ENCODE results near the gene GAPVD1.

DNA sequence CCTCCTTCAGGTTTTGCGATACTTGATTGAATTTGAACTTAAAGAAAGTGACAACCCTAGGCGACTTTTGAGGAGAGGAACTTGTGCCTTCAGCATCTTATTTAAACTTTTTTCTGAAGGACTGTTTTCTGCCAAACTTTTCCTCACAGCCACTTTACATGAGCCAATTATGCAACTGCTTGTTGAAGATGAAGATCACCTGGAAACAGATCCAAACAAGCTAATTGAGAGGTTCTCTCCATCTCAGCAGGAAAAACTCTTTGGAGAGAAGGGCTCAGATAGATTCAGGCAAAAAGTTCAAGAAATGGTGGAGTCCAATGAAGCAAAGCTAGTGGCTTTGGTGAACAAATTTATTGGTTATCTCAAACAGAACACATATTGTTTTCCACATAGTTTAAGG lies 40.6 kb downstream of the GAPVD1 start:
- TF ChIP-seq, protein P1, sequence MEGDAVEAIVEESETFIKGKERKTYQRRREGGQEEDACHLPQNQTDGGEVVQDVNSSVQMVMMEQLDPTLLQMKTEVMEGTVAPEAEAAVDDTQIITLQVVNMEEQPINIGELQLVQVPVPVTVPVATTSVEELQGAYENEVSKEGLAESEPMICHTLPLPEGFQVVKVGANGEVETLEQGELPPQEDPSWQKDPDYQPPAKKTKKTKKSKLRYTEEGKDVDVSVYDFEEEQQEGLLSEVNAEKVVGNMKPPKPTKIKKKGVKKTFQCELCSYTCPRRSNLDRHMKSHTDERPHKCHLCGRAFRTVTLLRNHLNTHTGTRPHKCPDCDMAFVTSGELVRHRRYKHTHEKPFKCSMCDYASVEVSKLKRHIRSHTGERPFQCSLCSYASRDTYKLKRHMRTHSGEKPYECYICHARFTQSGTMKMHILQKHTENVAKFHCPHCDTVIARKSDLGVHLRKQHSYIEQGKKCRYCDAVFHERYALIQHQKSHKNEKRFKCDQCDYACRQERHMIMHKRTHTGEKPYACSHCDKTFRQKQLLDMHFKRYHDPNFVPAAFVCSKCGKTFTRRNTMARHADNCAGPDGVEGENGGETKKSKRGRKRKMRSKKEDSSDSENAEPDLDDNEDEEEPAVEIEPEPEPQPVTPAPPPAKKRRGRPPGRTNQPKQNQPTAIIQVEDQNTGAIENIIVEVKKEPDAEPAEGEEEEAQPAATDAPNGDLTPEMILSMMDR (IDR thresholded peaks at IDR 0.05) = no peak
- no peak for TF ChIP-seq EZH2 (IDR thresholded peaks at IDR 0.05)
